Cardiac muscle cell (in vitro differentiated cells and primary cell): ENCODE results near the gene KIAA1671. TPM values are rescaled to one million over a fixed set of nuclear protein-coding genes. Genes with fewer than 3 reads are reported as not detected.

ENCODE experiments used
- DNase-seq, 2 donors: peaks; one replicate each; pipeline versions ENCODE4 v3.0.0 to v3.0.0-alpha.2; 2010 to 2017; ENCODE audit warnings: low read depth in 1 of 2, low spot score in 1 of 2
- H3K27ac ChIP-seq: fragments of 200-600 bp; sonication (generic); 2 replicates; pipeline ENCODE4 v1.5.1; 2016
- H3K27me3 ChIP-seq: fragments of 200-600 bp; sonication (generic); 2 replicates; pipeline ENCODE4 v1.6.0; 2016; ENCODE audit warnings: control low read depth
- H3K36me3 ChIP-seq: fragments of 200-600 bp; sonication (generic); 2 replicates; pipeline ENCODE4 v1.5.1; 2016; ENCODE audit warnings: control low read depth
- H3K4me1 ChIP-seq: fragments of 200-600 bp; sonication (generic); 2 replicates; pipeline ENCODE4 v1.8.1; 2017; ENCODE audit warnings: low read depth, mild to moderate bottlenecking, mixed run types
- H3K4me3 ChIP-seq: fragments of 200-600 bp; sonication (generic); 2 replicates; pipeline ENCODE4 v1.5.1; 2016; ENCODE audit warnings: mild to moderate bottlenecking
- H3K9me3 ChIP-seq: fragments of 200-600 bp; sonication (generic); 2 replicates; pipeline ENCODE4 v1.5.1; 2017; ENCODE audit warnings: low read depth, mild to moderate bottlenecking, control low read depth
- polyA plus RNA-seq: library from polyadenylated mRNA; unstranded; fragments of >200 nt; fragmentation: Nextera tagmentation; extraction: Ambion mirVana; gene quantifications from 2 replicates; pipeline ENCODE4 v1.2.1, GENCODE V29; 2016
- total RNA-seq: library from RNA; depleted of rRNA; stranded (reverse); fragments of >200 nt; gene quantifications from 2 replicates; pipeline ENCODE4 v1.2.3, GENCODE V29; 2016
- TF ChIP-seq, protein P1 (sequence below): IDR thresholded peaks from 2 replicates; pipeline ENCODE4 v1.5.1; 2012; ENCODE audit warnings: low read depth, mild to moderate bottlenecking, low read length

KIAA1671 gene
- total and polyA plus RNA-seq, 2 experiments from 2014 or later = 10.9 to 37.3 TPM

DNA sequence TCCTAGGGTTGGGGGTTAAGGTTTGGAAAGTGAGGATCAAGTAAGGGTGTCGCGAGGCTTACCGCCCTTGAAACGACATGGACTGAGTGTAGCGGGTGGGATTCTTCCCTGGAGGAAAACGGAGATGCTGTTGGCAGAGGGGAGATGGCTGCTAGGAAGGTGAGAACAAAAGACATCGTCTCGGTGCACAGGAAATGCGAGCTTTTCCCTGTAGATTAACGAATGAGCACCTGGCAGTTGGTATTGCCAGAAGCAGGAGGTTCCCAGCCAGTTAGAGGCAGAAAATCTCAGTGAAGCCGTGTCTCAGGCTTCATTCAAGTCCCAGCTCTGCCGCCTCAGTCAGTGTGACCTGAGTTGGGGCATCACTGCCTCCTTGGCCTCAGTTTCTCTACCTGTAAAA is 4.6 kb upstream of the KIAA1671 start:
- Histone ChIP-seq H3K27me3 (no peaks in the 10 kb centered on the region), H3K27ac (no peak overlapping the region), H3K4me3 (no peak overlapping the region), H3K9me3 (no peaks in the 10 kb centered on the region), H3K4me1 (no peaks in the 10 kb centered on the region), H3K36me3 (no peaks in the 10 kb centered on the region)
- TF ChIP-seq, protein P1, sequence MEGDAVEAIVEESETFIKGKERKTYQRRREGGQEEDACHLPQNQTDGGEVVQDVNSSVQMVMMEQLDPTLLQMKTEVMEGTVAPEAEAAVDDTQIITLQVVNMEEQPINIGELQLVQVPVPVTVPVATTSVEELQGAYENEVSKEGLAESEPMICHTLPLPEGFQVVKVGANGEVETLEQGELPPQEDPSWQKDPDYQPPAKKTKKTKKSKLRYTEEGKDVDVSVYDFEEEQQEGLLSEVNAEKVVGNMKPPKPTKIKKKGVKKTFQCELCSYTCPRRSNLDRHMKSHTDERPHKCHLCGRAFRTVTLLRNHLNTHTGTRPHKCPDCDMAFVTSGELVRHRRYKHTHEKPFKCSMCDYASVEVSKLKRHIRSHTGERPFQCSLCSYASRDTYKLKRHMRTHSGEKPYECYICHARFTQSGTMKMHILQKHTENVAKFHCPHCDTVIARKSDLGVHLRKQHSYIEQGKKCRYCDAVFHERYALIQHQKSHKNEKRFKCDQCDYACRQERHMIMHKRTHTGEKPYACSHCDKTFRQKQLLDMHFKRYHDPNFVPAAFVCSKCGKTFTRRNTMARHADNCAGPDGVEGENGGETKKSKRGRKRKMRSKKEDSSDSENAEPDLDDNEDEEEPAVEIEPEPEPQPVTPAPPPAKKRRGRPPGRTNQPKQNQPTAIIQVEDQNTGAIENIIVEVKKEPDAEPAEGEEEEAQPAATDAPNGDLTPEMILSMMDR = no peak
- no peak for DNase-seq

DNA sequence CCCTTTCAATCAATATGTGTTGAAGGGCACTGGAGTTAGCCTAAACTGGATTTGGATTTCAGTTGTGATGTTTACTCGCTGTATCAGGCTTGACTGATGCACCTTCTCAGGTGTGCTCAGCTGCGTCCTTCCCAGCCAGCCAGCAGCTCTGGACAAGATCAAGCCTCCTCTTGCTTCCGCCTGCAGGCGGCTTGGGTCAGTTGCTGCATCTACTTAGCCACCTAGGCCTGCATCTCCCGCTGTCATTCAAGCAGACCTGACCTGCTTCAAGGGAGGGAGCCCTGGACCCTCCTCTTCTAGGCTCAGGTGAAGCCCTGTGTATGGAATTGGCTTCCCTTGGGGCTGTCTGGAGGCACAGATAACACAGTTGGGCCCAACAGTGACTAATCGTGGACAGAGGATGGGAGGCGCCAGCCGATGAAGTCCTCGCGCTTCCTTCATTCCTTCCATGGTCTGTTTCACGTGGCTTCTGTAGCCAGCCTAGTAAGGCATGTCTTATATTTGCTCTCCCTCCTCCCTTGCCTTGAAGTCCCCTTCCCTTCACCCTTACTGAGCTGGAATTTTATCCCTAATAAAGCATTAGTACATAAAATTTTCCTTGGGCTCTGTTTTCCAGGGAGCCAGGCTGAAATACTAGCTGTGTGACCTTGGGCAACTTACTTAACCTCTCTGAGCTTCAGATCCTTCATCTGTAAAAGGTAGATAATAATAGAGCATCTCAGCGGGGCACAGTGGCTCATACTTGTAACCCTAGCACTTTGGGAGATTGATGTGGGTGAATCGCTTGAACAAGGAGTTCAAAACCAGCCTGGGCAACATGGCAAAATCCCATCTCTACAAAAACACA is 3.9 kb upstream of the KIAA1671 start:
- no peaks in the 10 kb centered on the region for H3K9me3 ChIP-seq
- no peak overlapping the region for H3K4me3 ChIP-seq
- H3K27ac ChIP-seq = no peak overlapping the region
- no peaks in the 10 kb centered on the region for H3K36me3 ChIP-seq
- no peak for DNase-seq
- H3K4me1 ChIP-seq = no peaks in the 10 kb centered on the region
- TF ChIP-seq, protein P1 = no peak
- H3K27me3 ChIP-seq = no peaks in the 10 kb centered on the region

DNA sequence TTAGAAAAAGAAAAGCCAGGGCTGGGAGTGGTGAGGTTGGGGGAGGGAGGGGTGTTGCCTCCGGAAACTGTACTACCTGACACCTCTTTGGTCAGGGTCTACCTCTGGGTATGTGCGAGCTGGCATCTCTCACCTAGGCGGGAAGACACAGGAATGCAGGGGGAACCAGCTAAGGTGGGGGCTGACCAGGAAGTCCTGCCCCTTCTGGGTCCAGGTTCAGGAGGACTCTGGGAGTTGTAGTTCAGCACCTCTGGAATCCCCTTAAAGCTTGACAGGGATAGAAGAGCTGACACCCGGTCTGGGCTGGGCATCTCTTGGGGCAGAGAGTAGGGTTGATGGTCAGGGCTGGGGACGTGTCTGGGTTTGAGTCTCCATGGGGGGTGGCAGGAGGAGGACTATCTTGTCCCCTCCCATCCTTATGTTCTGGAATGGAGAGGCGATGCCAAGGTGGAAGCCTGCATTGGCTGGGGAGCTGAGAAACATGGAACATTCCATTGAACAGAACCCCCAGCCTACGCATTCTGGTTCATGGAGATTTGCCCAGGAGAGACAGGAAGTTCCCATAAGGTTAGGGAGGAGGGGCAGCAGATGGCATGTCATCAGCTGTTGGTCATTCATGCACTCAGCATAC is 2.1 kb upstream of the KIAA1671 start:
- Histone ChIP-seq H3K4me3 (peak overlapping the region; percentile 27), H3K9me3 (no peaks in the 10 kb centered on the region), H3K36me3 (no peaks in the 10 kb centered on the region), H3K27me3 (no peaks in the 10 kb centered on the region), H3K27ac (no peak overlapping the region), H3K4me1 (peaks cover 10% of the 10 kb centered on the region)
- DNase-seq = peak; percentile 28 to 85
- TF ChIP-seq, protein P1 = no peak

DNA sequence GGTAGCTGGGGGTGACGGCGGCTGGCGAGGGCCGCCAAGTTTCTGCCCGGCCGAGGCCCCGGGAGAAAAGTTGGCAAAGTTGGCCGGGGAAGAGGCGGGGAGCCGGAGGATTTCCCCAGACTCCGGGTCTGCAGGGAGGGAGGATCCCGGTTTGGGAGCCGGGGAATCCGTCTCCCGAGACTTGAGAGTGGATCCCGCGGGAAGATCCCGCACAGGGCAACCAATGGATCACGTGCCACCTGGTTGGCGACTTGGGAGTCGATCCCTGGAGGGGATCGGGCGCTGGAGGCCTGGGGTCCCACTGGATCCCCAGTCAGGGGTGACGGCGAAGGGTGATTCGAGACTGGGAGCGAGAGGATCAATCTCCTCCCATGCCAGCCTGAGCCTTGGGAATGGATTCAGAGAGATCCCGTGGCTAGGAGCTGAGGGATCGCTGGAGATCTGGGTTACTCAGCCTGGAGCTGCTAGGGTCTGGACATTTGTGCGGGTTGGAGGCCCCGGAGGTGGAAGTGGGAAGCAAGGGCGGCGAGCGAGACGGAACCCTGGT is 394 bp downstream of the KIAA1671 start:
- peak overlapping the region; percentile 41 for H3K4me3 ChIP-seq
- peak overlapping the region; percentile 78 for H3K27ac ChIP-seq
- H3K27me3 ChIP-seq = no peaks in the 10 kb centered on the region
- TF ChIP-seq, protein P1 = no peak
- peaks cover 10% of the 10 kb centered on the region for H3K4me1 ChIP-seq
- DNase-seq = peak; percentile 46 to 57
- H3K36me3 ChIP-seq = no peaks in the 10 kb centered on the region
- no peaks in the 10 kb centered on the region for H3K9me3 ChIP-seq

DNA sequence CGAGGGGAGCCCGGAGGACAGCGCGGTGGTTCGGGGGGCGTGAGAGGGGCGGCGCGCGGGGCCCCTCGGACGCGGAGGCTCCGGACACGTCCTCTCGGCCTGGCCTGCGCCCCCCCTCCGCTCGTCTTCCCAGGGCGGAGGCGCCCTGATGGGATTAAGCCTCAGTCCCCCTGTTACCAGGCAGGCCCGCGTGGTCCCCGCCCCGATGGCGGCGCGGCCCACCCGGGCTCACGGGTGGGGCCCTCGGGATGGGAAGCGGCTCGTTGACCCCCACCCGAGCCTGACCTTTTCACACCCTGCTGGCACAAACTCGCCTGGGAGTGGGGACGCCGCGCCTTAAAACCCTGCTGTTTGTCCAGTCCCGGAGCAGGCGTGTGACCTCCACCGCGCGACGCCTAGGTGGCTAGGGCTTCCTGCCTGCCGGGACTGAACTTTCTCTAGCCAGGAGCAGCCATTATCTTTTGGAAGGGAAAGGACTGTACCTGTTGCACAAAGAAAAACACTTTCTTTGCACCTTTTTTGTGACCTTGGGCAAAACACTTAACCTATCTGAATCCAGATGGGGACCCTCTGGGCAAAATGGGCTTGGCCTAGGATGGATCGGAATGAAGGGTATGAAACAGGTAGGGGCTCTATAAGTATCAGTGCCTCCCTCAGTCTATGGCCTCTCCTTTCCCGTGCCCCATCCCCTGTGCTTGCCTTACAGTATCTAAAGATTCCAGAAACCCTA is 1.0 kb downstream of the KIAA1671 start:
- H3K4me3 ChIP-seq = peak overlapping the region; percentile 41
- peak in 1 of 2 donors; percentile 50 for DNase-seq
- peak overlapping the region; percentile 78 for H3K27ac ChIP-seq
- no peaks in the 10 kb centered on the region for H3K9me3 ChIP-seq
- H3K36me3 ChIP-seq = no peaks in the 10 kb centered on the region
- H3K4me1 ChIP-seq = peaks cover 10% of the 10 kb centered on the region
- no peaks in the 10 kb centered on the region for H3K27me3 ChIP-seq
- TF ChIP-seq, protein P1 = no peak
